Stimulated activated CD4-positive, alpha-beta T cell treated with anti-CD3 and anti-CD28 coated beads, Interleukin-4, amount 100 ng/mL, for 48 hours (primary cell): ENCODE results near the gene PDXK.
"Not testable (repeated sequence)": the region's sequence is repeated elsewhere in the genome, so short reads cannot be mapped to it uniquely, and the experiment has no call there.

Experiments used
- DNase-seq, 2 donors: peaks; one replicate each; pipeline ENCODE4 v3.0.0-alpha.2; 2020; ENCODE audit warnings: low read depth in 2 of 2

Gene PDXK

DNA sequence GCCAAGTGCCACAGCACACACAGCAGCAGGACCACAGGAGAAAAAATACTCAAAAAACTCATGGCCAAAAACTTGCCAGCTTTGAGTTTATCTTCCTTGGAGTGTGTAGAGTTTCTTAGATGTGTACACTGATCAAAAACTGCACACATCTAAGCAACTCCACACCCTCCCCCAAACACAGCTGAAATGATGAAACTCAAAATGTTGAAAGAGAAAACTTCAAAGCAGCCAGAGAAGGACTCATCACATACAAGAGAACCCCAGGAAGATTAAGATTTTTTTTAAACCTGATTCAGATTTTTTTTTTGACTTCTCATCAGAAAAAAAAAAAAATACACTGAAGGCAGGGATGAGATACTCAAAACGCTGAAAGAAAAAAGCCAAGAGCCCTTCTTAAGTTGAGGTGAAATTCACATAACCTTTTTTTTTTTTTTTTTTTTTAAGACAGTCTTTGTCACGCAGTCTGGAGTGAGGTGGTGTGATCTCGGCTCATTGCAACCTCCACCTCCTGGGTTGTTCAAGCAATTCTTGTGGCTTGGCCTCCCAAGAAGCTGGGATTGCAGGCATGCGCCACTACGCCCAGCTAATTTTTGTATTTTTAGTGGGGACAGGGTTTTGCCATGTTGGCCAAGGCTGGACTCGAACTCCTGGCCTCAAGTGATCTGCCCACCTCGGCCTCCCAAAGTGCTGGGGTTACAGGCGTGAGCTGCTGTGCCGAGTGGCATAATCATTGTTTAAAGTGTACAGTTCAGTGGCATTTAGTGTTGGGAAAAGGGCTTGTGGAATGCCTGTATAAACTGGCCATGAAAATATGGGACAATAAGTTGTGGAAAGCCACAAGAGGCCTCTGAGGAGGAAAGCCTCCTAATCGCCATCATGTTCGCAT lies 20.9 kb upstream of the PDXK start:
- DNase-seq: no peak

DNA sequence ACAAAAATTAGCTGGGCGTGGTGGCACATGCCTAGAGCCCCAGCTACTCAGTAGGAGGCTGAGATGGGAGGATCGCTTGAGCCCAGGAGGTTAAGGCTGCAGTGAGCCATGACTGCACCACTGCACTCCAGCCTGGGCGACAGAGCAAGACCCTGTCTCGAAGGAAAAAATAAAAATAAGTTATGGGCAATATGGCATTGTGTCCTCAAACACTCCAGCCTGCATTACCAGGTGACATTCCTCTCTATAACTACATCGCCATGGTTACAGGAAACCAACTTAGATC lies 19.5 kb upstream of the PDXK start:
- not testable (repeated sequence) for DNase-seq

DNA sequence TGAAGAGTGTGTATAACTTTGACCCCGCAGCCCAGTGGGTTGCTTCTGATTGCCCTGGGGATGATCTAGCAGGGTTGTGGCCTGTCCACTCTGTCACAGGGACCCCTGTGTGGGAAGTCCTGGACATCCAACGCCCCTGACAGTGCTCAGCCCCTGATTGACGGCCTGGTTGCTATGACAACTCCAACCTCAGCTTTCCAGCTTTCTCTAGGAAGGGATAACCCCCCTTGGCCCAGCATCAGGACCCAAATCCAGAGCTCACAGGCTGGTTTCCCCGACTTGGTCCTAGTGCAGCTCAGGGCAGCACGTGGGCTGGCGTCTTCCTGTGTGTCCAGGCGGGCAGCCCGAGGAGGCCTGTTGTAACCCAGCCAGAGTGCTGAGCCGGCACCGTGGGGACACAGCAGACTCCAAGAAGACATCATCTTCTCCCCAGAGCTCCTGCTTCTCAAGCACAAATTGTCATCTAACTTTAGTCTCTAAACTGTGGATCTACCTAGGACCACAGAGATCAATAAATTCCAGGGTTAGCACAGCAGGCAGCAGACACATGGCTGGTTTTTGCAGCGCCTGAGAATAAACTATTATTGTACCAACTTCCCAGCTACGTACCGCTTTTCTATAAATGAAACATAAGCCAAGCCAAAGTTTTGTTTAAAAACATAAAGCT lies 18.9 kb upstream of the PDXK start:
- DNase-seq: no peak

DNA sequence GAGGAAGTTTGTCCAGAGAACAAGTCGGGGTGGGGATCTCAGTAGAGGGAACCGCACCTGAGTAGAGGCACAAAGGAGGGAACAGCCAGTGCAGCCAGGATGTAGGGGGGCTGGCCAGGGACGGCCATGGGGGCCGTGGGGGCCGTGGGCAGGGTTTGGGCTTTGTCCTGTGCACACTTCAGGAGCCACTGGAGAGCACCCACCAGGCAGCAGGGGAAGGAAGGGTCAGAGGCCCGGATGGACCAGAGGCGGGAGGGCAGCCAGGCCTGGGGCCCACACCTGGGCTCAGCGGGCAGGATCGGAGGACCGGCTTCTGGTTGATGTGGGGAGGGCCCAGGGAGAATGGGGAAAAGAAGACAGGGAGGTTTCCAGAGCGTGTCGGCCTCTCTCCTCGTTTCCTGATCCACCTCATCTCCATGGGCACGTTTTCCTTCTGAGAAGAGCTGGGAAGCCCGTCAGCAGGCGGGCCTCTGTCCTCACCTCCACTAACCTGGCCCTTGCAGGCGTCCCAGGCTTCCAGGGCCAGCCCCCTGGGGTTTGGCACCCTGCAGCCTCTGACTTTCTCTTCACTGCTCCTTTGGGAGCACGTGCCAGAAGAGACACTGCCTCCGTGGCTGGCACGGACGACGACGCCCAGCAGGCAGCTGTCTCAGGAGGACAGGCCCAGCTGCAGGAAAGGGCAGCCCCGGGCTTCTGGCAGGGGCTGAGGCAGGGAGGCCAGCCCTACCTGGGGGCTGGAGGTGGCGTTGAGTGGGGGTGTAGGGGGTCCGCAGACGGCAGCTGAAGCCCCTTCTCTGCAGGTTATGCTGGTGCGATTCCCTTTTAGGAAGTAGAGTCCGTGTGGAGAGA lies 16.8 kb upstream of the PDXK start:
- no peak for DNase-seq

DNA sequence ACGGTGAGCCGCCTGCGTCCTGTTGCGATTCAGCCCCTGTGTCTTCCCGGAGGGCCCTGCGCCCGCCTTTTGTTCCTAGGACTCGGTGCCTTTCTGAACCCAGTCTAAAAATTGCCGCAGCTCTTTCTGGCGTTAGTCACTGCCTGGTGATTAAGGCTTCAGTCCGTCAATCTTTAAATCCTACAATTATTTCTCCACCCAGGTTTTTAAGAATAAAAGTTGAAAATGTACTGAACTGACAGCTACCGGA lies 16.2 kb upstream of the PDXK start:
- no peak for DNase-seq

DNA sequence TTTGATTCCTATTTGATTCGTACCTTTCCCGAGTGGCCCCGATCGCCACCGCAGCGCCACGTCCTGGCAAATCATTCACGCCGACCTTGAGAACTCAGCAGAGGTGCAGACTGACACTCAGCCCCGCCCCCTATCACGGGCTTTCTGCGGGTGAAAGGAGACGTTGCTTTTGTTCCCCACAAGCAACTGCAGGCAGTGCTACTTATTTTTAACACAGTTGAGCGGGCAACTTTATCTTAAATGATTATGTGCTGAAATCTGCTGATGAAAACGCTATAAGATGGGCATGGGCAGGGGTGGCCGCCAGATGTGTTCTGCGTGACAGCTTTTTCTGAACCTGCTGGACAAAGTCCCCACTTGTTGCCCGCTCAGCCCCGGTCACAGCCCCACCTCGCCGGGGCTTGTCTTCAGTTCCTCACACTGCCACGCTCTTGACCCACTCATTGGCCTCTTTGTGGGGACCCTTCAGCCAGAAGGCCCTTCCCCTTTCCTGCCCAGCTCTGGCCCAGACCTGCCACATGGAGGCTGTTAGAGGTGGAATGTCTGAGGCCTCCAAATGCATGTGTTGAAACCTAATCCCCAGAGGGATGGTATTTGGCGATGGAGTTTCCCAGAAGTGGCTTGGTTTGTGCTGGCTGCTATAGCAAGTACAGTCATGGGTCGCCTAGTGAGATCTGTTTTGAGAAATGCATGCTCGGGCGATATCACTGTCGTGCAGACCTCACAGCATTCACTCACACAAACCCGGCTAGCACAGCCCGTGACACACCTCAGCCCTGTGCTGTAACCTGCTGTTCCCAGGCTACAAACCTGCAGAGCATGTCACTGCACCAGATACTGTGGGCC lies 15.7 kb upstream of the PDXK start:
- no peak for DNase-seq

DNA sequence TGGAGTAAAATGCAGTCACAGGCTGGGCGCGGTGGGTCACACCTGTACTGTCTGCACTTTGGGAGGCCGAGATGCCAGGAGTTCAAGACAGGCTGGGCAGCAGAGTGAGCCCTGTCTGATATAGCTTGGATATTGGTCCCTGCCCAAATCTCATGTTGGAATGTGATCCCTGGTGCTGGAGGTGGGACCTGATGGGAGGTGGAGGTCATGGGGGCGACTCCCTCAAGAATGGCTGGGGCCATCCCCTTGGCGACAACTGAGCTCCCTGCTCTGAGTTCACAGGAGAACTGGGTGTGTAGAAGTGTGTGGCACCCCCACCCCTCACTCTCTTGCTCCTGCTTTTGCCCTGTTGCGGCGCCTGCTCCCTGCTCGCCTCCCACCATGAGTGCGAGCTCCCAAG lies 11.5 kb upstream of the PDXK start:
- no peak for DNase-seq

DNA sequence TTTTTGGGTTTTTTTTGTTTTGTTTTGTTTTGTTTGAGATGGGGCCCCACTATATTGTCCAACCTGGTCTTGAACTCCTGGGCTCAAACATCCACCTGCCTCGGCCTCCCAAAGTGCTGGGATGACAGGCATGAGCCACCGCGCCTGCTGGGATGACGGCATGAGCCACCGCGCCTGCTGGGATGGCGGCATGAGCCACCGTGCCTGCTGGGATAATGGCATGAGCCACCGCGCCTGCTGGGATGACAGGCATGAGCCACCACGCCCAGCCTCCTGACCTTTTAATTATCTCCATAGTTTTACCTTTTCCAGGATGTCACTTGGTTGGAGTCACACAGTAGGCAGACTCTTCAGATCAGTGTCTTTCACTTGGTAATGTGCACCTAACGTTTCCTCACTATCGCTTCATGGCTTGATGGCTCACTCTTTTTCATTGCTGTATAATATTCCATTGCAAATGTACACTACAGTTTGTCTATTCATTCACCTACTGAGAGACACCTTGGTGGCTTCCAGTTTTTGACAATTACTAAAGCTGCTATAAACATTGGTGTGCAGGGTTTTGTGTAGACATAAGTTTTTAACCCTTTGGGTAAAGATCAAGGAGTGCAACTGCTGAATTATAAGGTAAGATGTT lies 10.1 kb upstream of the PDXK start:
- no peak for DNase-seq

DNA sequence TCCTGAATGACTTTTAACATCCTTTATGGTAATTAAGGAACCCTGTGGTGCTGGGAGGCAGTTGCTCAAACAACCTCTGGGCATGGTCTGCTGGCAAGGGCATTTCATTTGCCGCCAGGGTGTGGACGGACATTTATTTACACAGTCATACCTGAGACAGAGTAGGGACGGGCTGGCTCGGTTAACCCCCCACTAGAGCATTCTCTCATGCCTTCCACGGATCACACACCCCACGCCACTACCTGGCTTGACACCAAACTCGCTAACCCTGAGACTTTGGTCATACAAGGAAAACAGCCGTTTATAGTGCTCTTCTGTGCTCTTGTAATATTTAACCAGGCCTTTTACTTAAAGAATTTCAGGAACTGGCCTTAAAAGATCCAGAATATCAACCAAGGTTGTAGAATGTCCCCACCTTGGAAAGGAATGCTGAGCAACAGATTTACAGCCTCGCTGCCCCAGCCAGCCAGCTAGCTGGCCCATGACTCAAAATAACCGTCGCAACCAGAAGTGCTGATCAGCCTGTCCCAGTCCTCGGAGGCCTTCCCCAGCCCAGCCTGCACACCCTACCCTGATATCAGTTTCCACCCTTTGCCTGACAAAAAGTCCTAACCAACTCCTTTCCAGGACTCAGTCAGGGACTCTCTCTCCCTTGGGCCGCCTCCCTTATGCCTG lies 6.5 kb upstream of the PDXK start:
- DNase-seq: no peak

DNA sequence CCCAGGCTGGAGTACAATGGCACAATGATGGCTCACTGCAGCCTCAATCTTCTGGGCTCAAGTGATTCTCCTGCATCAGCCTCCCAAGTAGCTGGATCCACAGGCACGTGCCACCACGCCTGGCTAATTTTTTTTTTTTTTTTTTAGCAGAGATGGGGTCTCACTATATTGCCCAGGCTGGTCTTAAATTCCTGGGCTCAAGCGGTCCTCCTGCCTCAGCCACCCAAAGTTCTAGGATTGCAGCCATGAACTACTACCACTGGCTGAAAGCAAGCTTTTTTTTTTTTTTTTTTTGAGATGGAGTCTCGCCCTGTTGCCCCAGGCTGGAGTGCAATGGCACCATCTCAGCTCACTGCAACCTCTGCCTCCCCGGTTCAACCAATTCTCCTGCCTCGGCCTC lies 5.8 kb upstream of the PDXK start:
- not testable (repeated sequence) for DNase-seq

DNA sequence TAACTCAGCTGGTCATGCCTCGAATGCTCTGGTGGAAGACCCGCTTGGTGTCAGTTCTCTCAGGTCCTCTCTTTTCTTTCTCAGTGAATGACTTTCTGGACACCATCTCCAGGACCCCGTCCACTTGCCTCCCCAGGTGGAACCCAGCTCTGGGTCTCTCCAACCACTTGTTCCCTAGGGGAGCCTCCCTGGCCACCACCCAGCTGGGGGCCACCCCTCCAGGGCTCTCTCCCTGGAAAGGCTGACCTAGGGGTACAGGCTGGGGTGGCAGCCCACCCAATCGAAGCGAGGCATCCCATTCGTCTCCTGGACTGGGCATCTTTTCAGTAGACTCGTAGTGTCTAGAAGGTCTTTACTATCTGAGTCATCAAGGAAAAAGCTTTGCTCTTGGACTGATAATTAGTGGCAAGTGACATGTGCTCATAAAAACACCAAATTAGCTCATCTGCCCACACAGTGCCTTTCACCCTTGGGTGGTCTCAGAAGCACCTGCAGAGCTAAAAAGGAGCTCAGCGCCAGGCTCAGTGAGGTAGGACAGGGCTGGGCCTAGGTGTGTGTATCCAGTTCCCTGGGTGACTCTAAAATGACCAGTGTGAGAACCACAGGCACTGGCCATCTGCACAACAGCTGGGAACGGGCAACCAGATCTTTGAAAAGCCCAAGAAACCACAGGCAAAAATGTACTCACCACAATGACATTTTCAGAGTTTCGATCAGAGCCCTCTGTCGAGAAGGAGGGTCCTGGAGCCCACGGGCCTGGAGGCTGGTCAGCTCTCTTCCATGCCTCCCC lies 2.4 kb upstream of the PDXK start:
- DNase-seq: no peak

DNA sequence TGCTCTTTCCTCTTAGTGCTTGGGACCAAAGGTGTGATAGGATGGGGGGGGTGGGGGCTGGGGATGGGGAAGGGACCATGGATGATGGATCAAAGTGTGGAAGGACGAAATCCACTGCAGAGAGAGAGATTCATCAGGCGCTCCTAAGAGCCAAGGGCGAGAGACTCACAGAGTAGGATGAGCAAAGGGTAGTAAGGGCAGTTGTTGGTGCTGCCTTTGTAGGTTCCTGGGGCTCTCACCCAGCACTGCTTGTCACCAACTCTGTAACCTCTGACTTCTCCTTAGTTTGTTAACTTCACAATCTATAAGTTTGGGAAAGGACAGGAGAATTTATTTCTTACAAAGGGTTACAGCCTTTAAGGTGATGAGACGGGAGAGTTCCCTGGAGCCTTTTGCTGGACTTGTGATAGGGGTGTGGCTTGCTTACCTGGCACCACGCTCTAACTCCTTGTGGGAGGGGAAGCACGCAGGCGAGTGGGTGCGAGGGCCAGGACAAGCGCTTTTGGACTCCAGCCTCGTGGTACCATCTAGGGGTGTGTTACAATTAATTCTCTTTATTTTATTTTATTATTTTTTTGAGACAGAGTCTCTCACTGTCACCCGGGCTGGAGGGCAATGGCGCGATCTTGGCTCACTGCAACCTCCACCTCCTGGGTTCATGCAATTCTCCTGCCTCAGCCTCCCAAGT lies 1.6 kb upstream of the PDXK start:
- DNase-seq: no peak

DNA sequence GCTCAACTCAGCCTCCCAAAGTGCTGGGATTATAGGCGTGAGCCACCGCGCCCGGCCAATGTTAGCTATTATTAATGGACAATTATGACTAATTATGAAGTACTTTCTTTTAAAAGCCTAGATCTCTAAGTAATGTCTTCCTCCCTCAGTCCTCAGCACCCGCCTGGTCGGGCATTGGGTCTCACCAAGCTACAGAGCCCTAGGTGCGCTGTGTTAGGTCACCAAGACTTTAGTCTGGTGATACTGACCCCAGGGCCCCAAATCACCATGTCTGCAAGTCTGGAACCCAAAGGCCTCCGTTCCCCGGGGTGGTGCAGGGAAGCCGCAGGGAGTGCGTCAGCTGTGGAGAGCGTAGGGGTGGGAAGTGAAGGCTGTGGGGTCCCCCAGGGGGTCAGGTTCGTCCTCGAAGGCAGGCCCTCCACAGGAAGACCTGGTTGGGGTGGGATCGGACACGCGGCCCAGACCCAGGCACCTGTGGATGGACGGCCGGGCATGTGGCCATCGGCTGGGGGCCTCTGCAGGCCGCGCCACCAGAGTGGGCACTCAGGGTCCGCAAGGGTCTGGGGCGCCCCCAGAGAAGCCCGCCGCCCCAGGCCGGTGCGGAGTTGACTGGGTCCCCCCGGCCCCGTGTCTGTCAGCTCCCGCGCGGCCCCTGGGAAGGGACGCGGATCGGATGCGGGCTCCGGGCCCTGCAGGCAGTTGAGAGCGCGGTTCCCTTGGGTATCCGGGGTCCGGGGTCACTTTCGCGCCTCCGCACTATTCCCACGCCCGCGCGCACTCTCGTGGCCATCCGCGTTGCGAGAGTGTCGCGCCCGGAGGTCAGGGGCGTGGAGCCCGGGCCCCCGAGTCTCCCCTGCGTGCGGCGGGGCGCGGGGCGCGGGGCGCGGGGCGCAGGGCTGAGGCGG lies 710 bp upstream of the PDXK start:
- no peak for DNase-seq

DNA sequence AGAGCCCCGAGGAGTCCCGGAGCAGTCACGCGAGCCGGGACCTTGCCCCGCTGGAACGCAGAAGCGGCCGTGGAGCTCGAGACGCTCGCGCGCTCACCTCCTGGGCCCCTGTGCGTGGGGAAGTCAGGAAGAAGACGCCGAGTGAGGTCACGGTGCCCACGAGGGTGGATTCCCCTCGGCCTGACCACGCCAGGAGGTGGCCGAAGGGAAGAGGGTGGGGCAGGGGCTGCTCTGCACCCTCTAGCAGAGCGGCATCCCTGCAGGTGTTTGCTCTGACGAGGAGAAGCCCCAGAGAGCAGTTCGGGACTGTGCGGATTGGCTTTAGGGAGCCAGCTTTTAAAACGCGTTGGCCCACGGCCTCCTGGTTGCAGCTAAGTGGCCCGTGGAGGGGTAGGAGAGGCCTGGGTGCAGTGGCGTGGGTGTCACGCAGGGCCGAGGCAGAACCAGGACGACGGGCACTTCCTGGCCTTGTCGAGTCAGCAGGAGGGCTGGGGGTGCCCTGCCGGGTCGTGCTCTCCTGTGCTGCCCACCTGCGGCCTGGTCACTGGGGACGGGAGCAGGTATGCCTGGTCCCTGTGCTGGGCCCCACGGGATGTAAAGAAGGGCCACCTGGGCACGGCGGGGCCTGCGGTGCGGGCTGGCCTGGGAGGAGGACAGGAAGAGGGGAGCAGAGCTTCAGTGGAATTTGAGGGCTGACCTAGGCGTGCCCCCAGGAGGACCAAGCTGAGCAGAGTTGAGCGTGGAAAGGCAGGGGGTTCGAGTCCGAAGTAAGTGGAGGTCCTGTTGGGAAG lies 1.0 kb downstream of the PDXK start:
- no peak for DNase-seq

DNA sequence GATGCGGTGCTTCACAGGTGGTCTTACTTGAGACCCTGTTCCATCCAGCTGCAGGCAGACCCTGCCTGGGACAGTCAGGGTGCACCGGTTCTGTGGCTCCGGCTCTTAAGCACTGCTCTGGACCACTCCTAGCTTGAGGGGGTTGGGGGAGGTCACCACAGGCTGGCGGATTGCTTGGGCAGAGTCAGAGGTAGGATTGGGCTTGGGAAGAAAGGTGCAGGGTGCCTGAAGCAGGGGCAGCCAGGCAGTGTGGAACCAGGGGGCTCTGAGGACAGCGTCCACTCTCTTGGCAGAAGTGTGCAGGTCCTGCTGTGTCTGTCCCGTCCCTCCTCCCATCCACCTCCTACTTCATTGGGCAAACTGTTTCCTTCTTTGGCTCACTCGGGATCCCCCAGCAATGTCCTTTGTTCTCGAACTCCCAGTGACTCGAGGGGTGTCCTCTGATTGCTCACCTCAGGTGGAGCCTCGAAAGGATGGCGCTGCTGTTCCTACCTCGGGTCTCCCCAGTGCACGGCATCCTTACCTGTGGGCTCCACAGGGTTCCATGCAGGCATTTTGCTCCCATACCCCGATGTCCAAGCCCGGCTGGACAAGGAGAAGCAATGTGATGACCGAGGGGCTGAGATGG lies 1.7 kb downstream of the PDXK start:
- no peak for DNase-seq

DNA sequence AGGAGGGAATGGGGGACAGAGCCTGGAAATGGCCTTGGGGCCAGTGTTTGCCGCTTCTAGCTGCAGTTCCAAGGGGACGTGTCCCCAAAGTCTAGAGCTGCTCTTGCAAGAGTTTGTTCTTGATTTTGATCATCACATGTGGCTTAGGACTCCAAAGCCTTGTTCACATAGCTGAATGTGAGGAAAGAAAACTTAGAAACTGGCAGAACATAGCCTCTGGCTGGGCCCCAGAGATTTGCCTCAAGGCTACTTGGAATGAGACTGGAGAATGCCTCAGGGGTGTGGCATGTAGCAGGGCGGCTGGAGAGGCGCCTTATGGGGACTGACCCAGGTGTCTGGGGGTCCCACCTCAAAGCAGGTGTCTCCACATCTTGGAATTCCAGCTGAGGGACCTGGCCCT lies 2.3 kb downstream of the PDXK start:
- DNase-seq: no peak

DNA sequence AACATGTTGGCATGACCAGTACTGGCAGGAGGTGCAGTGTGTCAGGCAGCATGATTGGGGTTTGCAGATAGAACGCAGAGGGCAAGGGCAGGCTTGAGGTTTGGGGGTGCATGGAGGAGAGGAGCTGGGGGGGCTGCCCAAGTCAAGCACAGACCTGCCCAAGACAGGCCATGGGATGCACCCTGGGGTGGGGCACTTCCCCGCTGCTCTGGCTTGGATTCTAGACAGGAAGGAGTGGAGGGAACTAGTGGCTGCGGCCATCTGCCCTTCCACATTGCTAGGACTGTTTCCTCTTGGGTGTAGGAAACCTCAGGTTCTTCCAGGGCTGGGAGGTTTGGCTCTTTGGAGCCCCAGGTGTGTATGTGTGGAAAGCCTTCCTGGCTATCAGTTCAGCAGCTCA lies 3.0 kb downstream of the PDXK start:
- no peak for DNase-seq
